Mesothelial cell of epicardium (in vitro differentiated cells): ENCODE results near the gene FIG4. TPM values are rescaled to one million over a fixed set of nuclear protein-coding genes. Genes with fewer than 3 reads are reported as not detected.

ENCODE experiments used
- DNase-seq, 2 experiments: peaks; one replicate each; pipeline ENCODE4 v3.0.0; 2021; ENCODE audit warnings: low spot score in 2 of 2; ENCODE audit not compliant: unreplicated experiment in 2 of 2
- H3K27ac Mint-ChIP-seq: 2 replicates; pipeline ENCODE4 v1.8.0; 2021; ENCODE audit warnings: mixed read lengths
- H3K27me3 Mint-ChIP-seq: 2 replicates; pipeline ENCODE4 v1.8.0; 2021; ENCODE audit warnings: low read depth, mixed read lengths
- H3K36me3 Mint-ChIP-seq: 2 replicates; pipeline ENCODE4 v1.8.0; 2021; ENCODE audit warnings: mixed read lengths
- H3K4me1 Mint-ChIP-seq: 2 replicates; pipeline ENCODE4 v1.8.0; 2021; ENCODE audit warnings: mixed read lengths
- H3K4me3 Mint-ChIP-seq: 2 replicates; pipeline ENCODE4 v1.8.0; 2021; ENCODE audit warnings: mild to moderate bottlenecking, moderate library complexity, mixed read lengths
- H3K9me3 Mint-ChIP-seq: 2 replicates; pipeline ENCODE4 v1.8.0; 2021; ENCODE audit warnings: mixed read lengths
- total RNA-seq: library from RNA; stranded (reverse); gene quantifications from 3 replicates; pipeline ENCODE4 v1.2.1, GENCODE V29; 2021
- TF ChIP-seq, protein P1 (sequence below): fragments of 200-600 bp; sonication (generic); IDR thresholded peaks from one replicate; pipeline ENCODE4 v1.5.0; 2021; ENCODE audit warnings: antibody characterized with exemption; ENCODE audit not compliant: unreplicated experiment

FIG4 gene
- total RNA-seq, 1 donor from 2014 or later, result 28.3 TPM

DNA sequence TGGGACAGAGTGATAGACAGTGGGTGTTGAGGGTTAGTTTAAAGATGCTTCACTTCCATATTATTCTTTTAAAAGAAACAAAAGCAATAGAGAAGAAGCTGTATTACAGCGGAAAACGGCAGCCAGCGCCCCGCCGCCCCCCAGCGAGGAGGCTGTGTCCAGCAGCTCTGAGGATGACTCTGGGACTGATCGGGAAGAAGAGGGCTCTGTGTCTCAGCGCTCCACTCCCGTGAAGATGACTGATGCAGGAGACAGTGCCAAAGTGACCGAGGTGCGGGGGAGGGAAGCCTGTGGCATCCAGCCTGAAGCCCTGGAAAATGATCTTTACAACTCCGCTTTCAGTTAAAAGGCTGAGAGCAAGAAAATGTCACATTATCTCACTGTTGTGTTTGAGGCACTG is 100.2 kb downstream of the FIG4 start:
- TF ChIP-seq, protein P1, sequence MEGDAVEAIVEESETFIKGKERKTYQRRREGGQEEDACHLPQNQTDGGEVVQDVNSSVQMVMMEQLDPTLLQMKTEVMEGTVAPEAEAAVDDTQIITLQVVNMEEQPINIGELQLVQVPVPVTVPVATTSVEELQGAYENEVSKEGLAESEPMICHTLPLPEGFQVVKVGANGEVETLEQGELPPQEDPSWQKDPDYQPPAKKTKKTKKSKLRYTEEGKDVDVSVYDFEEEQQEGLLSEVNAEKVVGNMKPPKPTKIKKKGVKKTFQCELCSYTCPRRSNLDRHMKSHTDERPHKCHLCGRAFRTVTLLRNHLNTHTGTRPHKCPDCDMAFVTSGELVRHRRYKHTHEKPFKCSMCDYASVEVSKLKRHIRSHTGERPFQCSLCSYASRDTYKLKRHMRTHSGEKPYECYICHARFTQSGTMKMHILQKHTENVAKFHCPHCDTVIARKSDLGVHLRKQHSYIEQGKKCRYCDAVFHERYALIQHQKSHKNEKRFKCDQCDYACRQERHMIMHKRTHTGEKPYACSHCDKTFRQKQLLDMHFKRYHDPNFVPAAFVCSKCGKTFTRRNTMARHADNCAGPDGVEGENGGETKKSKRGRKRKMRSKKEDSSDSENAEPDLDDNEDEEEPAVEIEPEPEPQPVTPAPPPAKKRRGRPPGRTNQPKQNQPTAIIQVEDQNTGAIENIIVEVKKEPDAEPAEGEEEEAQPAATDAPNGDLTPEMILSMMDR, result no peak
- Mint-ChIP-seq H3K36me3 (peaks cover 20% of the 10 kb centered on the region), H3K27me3 (no peaks in the 10 kb centered on the region), H3K4me1 (peaks cover 32% of the 10 kb centered on the region), H3K9me3 (no peaks in the 10 kb centered on the region), H3K4me3 (no peak overlapping the region), H3K27ac (no peak overlapping the region)
- DNase-seq, result no peak

DNA sequence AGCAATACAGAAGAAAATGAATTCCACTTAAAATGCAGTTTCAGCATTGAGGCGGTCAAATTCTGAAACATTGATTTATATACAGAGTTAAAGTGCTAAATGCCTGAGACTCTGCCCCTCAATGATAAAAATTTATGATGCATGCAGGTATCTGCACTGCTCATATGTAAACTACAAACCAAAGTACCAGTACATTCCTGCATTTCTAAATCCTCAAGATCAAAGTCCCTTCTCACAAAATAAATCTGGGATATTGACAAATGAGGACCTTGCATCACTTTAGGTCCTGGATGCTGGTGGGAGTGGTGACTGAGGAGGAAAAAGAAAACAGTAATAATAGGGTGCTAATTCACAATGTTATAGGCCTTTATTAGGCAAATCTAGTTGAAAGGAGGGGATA is 101.9 kb downstream of the FIG4 start:
- Mint-ChIP-seq H3K27ac (no peak overlapping the region), H3K4me3 (no peak overlapping the region), H3K9me3 (no peaks in the 10 kb centered on the region), H3K36me3 (peaks cover 24% of the 10 kb centered on the region), H3K27me3 (no peaks in the 10 kb centered on the region), H3K4me1 (peaks cover 32% of the 10 kb centered on the region)
- TF ChIP-seq, protein P1, result no peak
- no peak for DNase-seq

DNA sequence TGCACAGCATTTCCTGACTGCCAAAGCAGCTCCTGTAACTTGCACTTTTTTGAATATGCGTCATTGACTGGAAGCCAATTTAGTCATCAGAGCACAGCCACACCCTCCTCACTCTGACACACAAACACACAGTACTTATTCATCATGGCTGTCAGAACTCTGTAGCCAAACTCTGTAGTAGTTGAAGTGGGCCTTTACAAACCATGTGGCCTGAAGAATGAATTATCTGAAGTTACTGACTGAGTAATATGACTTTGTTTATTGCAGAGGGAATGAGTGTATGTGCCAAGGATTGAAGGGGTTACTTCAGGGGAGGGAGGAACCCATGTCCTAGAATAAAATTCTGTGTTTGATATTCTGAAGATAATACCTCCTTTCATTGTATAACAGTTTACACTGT is 102.7 kb downstream of the FIG4 start:
- Mint-ChIP-seq H3K9me3 (no peaks in the 10 kb centered on the region), H3K4me3 (no peak overlapping the region), H3K4me1 (peaks cover 30% of the 10 kb centered on the region), H3K27me3 (no peaks in the 10 kb centered on the region), H3K27ac (peak overlapping the region; percentile 27), H3K36me3 (peaks cover 19% of the 10 kb centered on the region)
- TF ChIP-seq, protein P1, result no peak
- DNase-seq, result no peak

DNA sequence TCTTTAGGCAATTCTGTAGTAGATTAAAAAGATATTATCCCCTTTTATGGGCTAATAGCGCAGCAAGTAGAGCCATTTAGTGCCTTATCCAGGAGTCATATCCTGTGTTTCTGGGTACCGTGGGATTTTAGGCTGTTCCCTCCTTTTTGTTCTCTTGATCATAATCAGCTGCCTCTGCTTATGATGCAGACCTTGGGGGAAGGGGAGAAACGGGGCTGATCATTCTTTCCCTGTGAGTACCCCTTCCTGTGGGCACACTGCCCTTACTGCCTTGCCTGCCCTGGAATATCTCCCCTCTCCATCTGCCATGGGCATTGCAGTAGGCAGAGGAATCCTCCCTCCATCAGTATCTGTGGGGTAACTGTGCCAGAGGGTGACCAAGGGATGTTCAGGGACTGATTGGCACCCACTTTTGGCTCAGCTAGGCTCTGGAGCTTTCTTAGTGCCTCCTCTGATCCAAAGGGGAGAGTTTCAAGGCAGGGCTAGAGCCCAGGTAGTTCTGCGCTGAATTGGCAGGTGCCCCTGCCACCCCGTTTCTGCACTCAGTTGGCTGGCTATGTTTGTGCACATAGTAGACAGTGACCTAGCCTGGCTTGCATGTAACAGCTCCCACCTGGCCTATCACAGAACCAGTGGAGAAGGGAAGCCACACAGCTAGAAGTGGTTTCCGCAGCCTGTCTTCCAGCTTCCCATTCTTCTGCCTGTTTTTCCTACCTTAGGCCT is 103.3 kb downstream of the FIG4 start:
- TF ChIP-seq, protein P1, result no peak
- H3K4me1 Mint-ChIP-seq, result peaks cover 26% of the 10 kb centered on the region
- H3K4me3 Mint-ChIP-seq, result no peak overlapping the region
- H3K27ac Mint-ChIP-seq, result peak overlapping the region; percentile 27
- DNase-seq, result no peak
- H3K36me3 Mint-ChIP-seq, result peaks cover 17% of the 10 kb centered on the region
- no peaks in the 10 kb centered on the region for H3K27me3 Mint-ChIP-seq
- no peaks in the 10 kb centered on the region for H3K9me3 Mint-ChIP-seq

DNA sequence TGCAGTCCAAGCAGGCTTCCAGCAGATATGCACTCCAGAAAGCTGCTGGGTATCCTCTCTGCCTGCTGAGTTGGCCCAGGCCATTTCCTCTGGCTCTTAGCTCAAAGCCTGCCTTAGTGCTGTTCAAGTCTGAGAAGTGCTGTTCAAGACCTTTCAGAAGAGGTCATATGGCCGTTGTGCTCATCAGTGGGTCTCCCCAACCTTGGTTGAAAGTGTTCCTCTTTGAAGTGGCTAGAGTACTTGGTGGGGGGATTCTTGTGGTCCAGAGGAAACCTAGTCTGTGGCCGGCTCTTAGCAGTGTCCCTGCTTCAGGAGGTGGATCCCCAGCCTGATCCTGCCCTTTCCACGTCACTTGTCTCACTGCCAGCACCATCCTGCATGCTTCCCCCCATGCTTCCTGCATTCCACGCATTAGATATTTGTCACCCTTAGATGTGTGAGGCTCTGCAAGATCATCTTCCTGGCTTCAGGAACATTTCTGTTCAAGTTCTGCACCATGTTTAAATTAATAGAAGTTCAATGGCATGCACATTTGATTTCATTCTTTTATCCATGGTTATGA is 105.0 kb downstream of the FIG4 start:
- Mint-ChIP-seq H3K36me3 (peaks cover 21% of the 10 kb centered on the region), H3K27me3 (no peaks in the 10 kb centered on the region), H3K4me1 (peaks cover 15% of the 10 kb centered on the region), H3K9me3 (no peaks in the 10 kb centered on the region), H3K4me3 (no peak overlapping the region), H3K27ac (no peak overlapping the region)
- TF ChIP-seq, protein P1, result no peak
- DNase-seq, result no peak
